Measurements from ENCODE around the gene KCTD11.

DNA sequence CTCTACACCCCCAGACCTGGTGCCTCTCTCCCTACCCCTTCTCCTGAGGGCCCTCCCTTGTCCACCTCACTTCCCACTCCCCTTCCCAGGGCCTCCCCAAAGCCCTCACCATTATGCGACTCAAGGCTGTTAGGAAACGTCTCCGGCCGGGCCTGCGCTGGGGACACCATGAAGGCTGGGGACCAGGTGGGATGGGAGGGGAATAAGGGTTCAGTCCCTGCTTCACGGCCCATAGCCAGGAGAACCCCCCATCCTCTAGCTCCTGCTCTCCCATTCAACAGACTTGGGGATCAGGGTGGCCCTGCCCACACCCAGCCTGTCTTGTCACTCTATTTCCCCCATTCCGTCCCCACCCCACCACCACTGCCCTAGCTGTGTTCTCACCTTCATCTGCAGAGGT, 24.9 kb upstream of the KCTD11 start:
- TF ChIP-seq, protein P1, sequence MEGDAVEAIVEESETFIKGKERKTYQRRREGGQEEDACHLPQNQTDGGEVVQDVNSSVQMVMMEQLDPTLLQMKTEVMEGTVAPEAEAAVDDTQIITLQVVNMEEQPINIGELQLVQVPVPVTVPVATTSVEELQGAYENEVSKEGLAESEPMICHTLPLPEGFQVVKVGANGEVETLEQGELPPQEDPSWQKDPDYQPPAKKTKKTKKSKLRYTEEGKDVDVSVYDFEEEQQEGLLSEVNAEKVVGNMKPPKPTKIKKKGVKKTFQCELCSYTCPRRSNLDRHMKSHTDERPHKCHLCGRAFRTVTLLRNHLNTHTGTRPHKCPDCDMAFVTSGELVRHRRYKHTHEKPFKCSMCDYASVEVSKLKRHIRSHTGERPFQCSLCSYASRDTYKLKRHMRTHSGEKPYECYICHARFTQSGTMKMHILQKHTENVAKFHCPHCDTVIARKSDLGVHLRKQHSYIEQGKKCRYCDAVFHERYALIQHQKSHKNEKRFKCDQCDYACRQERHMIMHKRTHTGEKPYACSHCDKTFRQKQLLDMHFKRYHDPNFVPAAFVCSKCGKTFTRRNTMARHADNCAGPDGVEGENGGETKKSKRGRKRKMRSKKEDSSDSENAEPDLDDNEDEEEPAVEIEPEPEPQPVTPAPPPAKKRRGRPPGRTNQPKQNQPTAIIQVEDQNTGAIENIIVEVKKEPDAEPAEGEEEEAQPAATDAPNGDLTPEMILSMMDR (IDR thresholded peaks at IDR 0.05), result no peak
- no peak for TF ChIP-seq POLR2A (IDR thresholded peaks at IDR 0.05)

All from thyroid gland (tissue), 4 donors.